GM13976 (cell line): ENCODE data around the gene PPP1R15A.
A peak's percentile ranks its signal among the peaks of the same experiment; 100 is the strongest.
"Not testable (repeated sequence)": the region's sequence is repeated elsewhere in the genome, so short reads cannot be mapped to it uniquely, and the experiment has no call there.

Experiments used
- DNase-seq: peaks from one replicate; pipeline ENCODE4 v3.0.0; 2012; ENCODE audit warnings: low spot score
- CTCF ChIP-seq: IDR thresholded peaks from 2 replicates; pipeline ENCODE4 v1.5.1; 2012; ENCODE audit warnings: borderline replicate concordance, mild to moderate bottlenecking; ENCODE audit not compliant: insufficient read depth; ENCODE audit errors: extremely low read depth, missing control alignments, control extremely low read depth
- in situ Hi-C: fragments of 300-500 bp; cut with MboI; formaldehyde crosslinking; loops from one replicate; pipeline ENCODE4 v1.12.0; 2022; ENCODE audit warnings: low sequenced_read_pairs, mixed read lengths, inconsistent platforms; ENCODE audit not compliant: unreplicated experiment

Gene PPP1R15A

DNA sequence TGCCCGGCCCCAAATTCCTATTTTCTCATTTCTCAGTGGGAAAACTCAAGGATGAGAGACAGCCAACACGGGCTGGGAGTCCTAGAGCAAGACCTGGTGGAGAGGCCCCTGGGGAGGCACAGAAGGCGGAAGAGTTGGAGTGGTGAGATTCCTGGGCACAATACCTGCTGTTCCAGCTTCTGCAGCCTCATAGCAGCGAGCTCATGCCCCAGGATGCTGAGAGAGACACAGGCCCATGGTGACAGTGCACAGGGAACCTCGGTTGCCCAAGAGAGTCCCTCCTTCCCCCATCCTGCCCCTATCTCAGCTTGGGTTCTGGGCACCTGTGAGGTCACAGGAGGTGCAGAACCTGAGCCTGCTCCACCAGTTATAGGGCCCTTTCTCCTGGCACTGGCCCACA lies 25.0 kb downstream of the PPP1R15A start:
- no peak for DNase-seq
- no peak for TF ChIP-seq CTCF
- in situ Hi-C loops = no loop called here

- DNase-seq, in situ Hi-C loops: not testable (repeated sequence)
These were observed 27.1 kb downstream of the PPP1R15A start for GRCh38 chr19:48899386-48899749.

DNA sequence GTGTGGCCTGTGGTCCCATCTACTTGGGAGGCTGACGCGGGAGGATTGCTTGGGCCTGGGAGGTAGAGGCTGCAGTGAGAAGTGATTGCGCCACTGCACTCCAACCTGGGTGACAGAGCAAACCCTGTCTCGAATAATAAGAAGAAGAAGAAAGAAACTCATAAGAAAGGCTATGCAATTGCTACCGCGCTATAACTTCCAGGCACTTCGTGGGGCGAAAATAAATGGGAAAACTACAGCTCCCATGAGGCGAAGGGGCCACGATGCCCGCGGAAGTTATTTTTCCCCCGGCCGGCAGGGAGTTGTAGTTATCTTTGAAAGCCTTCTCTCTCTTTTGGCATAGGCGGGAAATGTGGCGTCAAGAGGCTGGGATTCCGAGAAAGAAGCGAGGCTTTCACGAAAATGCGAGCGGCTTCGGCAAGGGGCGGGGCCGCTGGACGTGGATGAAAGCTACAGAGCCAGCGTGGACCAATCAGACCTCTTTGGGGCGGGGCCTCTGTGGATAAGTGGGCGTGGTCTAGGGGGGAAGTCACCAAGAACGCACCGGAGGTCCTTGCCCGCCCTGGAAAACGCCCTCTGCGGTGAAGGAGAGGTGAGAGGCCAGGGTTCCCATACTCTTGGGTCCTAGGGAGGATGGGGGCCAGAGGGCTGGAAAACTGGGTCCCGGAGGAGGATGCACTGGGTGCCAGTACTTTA lies 27.7 kb downstream of the PPP1R15A start, which contains the start of gene NUCB1:
Gene NUCB1 (plus strand): TSS at position 532 of the 696 bp plus-strand sequence. CDS start 485 bp downstream, outside the sequence.
- in situ Hi-C loops = no loop called here
- no peak for TF ChIP-seq CTCF
- DNase-seq = peak; percentile 99

DNA sequence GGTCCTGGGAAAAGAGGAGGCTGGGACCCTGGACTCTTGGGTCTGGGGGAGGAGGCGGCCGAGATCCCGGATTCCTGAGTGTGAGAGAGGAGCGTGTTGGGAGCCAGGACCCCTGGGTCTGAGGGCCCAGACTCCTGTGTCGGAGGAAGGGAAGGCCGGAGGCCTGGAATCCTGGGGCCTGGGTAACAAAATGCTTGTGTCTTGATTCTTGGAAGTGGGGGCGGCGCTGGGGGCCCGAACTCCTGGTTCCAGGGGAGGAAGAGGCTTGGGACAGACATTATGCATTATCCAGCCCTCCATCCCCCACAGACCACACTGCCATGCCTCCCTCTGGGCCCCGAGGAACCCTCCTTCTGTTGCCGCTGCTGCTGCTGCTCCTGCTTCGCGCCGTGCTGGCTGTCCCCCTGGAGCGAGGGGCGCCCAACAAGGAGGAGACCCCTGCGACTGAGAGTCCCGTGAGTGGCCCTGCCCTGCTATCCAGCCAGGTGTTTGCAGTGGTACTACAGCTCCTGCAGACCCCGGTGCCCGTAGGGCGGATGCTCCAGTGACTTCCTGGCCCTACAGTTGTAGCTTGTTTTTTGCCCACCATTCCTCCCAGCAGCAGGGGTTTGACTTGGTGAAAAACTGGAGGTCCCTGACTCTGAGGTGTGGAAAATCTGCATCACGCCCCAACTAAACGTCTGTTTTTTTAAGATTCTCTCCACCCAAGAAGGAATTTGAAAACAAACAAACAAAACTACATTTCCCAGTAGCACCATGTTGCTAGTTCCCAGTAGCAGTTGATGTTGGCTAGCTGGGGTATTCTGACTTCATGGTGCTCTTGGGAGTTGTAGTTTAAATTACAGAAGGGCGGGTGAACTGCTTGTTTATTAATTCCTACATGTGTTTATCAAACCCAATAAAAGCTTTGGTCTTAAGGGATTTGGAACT lies 28.5 kb downstream of the PPP1R15A start:
- in situ Hi-C loops = no loop called here
- TF ChIP-seq CTCF = no peak
- peak; percentile 68 for DNase-seq

- in situ Hi-C loops, DNase-seq: not testable (repeated sequence)
These were observed 30.1 kb downstream of the PPP1R15A start for GRCh38 chr19:48902291-48902690.

- in situ Hi-C loops, DNase-seq: not testable (repeated sequence)
These were observed 31.6 kb downstream of the PPP1R15A start for GRCh38 chr19:48903788-48904187.

GRCh38 chr19:48905664-48906063 lies 33.4 kb downstream of the PPP1R15A start:
- no peak for TF ChIP-seq CTCF
- no peak for DNase-seq
- in situ Hi-C loops = no loop called here

GRCh38 chr19:48906324-48906723 lies 34.1 kb downstream of the PPP1R15A start:
- in situ Hi-C loops = no loop called here
- no peak for DNase-seq
- TF ChIP-seq CTCF = no peak
